ENCODE measurements around the gene SOAT2.

DNA sequence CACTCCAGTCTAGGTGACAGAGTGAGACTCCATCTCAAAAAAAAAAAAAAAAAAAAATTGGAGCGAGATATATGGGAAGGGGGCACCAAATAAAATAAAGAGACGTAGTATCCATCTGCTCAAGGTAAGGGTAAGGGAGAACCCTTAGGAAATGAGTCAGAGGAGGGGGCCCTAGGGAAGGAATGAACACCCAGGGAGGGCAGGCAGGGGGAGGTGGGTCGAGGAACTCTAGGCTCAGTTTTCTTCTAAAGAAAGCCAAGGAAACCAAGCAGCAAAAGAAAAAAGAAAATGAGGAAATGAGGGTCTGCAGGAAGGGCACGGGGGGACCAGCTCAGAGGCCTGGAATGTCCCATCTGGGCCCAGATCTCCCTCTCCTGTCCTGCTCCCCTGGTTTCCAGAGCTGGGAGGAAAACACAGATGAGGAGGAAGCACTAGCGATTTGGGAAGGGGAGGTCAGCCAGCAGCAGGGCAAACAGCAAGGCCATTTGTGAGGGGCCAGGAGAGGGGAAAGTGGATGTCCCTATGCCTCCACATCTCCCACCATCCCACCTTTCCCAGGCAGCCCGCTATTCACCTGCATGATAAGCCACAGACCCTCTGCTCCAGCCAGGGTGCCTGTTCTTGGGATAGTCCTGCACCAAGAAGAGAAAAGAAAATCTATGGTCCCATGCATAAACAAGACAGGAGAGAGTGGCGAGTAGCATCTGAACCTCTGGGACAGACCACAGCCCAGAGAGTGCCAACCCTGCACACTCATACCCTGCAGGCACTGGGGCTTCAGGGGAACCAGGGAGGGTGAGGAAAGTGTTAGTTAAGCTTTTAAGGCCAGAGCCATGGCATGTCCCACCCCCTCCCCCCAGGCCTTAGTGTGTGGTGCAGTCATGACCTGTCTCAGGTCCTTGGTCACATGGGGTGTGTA is 36.0 kb upstream of the SOAT2 start:
- TF ChIP-seq, protein P1, sequence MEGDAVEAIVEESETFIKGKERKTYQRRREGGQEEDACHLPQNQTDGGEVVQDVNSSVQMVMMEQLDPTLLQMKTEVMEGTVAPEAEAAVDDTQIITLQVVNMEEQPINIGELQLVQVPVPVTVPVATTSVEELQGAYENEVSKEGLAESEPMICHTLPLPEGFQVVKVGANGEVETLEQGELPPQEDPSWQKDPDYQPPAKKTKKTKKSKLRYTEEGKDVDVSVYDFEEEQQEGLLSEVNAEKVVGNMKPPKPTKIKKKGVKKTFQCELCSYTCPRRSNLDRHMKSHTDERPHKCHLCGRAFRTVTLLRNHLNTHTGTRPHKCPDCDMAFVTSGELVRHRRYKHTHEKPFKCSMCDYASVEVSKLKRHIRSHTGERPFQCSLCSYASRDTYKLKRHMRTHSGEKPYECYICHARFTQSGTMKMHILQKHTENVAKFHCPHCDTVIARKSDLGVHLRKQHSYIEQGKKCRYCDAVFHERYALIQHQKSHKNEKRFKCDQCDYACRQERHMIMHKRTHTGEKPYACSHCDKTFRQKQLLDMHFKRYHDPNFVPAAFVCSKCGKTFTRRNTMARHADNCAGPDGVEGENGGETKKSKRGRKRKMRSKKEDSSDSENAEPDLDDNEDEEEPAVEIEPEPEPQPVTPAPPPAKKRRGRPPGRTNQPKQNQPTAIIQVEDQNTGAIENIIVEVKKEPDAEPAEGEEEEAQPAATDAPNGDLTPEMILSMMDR (IDR thresholded peaks at IDR 0.05) = no peak
- no peak for TF ChIP-seq POLR2A (IDR thresholded peaks at IDR 0.05)
